GM23338 (cell line): ENCODE data around the gene CYP4F22.

Experiments used
- EZH2 ChIP-seq: fragments of 200-600 bp; sonication (generic); IDR thresholded peaks from one replicate; pipeline ENCODE4 v1.8.0; 2017; ENCODE audit warnings: antibody characterized with exemption, mild to moderate bottlenecking, low read depth; ENCODE audit not compliant: unreplicated experiment
- EZH2phosphoT487 ChIP-seq: fragments of 200-600 bp; sonication (generic); IDR thresholded peaks from one replicate; pipeline ENCODE4 v1.8.1; 2018; ENCODE audit warnings: antibody characterized with exemption; ENCODE audit not compliant: unreplicated experiment
- POLR2AphosphoS5 ChIP-seq: IDR thresholded peaks from 2 replicates; pipeline ENCODE4 v1.6.1; 2016; ENCODE audit warnings: antibody characterized with exemption, low read depth
- TF ChIP-seq, protein P1 (sequence below), 2 experiments: fragments of 200-600 bp in 1 of 2; sonication (generic) in 1 of 2; conservative IDR thresholded peaks; 2 replicates each; pipeline versions ENCODE4 v1.5.1 to v1.6.1; 2016 to 2017; ENCODE audit warnings: antibody characterized with exemption in 2 of 2, low read depth in 2 of 2, mild to moderate bottlenecking in 2 of 2, moderate library complexity in 1 of 2
- TF ChIP-seq, protein P2 (sequence below): IDR thresholded peaks from 2 replicates; pipeline ENCODE4 v1.6.1; 2016; ENCODE audit warnings: antibody characterized with exemption

DNA sequence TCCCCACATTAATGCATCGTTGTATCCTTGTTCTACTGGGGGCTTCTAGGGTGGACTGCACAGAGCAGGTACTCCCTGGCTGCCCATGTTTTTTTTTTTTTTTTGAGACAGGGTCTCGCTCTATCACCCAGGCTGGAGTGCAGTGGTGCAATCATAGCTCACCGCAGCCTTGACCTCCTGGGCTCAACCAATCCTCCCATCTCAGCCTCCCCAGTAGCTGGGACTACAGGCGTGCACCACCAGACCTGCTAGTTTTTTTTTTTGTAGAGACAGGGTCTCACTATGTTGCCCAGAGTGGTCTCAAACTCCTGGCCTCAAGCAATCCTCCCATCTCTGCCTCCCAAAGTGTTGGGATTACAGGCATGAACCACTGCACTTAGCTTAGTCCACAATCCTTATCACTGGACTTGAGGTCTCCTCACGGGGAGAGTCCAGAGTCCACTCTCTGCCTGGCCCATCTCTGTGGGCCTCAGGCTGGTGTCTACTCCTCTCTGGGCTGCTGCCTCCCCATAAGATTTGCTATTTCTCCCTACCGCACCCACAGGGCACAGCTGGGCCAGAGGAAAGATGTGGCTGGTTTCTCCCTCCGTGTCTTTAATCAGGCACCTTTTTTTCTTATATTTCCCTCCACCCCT, 56.3 kb downstream of the CYP4F22 start:
- no peak for TF ChIP-seq EZH2
- TF ChIP-seq, protein P1, sequence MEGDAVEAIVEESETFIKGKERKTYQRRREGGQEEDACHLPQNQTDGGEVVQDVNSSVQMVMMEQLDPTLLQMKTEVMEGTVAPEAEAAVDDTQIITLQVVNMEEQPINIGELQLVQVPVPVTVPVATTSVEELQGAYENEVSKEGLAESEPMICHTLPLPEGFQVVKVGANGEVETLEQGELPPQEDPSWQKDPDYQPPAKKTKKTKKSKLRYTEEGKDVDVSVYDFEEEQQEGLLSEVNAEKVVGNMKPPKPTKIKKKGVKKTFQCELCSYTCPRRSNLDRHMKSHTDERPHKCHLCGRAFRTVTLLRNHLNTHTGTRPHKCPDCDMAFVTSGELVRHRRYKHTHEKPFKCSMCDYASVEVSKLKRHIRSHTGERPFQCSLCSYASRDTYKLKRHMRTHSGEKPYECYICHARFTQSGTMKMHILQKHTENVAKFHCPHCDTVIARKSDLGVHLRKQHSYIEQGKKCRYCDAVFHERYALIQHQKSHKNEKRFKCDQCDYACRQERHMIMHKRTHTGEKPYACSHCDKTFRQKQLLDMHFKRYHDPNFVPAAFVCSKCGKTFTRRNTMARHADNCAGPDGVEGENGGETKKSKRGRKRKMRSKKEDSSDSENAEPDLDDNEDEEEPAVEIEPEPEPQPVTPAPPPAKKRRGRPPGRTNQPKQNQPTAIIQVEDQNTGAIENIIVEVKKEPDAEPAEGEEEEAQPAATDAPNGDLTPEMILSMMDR (conservative IDR thresholded peaks at IDR 0.05; ENCODE audit: low read depth in 2 of 2), result no peak
- TF ChIP-seq EZH2phosphoT487, result no peak
- TF ChIP-seq, protein P2, sequence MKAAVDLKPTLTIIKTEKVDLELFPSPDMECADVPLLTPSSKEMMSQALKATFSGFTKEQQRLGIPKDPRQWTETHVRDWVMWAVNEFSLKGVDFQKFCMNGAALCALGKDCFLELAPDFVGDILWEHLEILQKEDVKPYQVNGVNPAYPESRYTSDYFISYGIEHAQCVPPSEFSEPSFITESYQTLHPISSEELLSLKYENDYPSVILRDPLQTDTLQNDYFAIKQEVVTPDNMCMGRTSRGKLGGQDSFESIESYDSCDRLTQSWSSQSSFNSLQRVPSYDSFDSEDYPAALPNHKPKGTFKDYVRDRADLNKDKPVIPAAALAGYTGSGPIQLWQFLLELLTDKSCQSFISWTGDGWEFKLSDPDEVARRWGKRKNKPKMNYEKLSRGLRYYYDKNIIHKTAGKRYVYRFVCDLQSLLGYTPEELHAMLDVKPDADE, result no peak
- no peak for TF ChIP-seq POLR2AphosphoS5
